HL-60 (cell line): Measurements from ENCODE around the gene CDK5RAP1.

ENCODE experiments used
- DNase-seq, 2 experiments: peaks; one replicate each; pipeline ENCODE4 v3.0.0-alpha.2; 2010 to 2020; ENCODE audit warnings: low read depth in 1 of 2, low spot score in 1 of 2
- H3K27ac ChIP-seq: fragments of 250-450 bp; sonication (Bioruptor Pico); replicated peaks from 2 replicates; pipeline ENCODE4 v1.5.1; 2020; ENCODE audit warnings: mild to moderate bottlenecking, moderate library complexity
- H3K27me3 ChIP-seq: fragments of 250-450 bp; sonication (Bioruptor Pico); 2 replicates; pipeline ENCODE4 v1.5.1; 2021; ENCODE audit warnings: mild to moderate bottlenecking, moderate library complexity; ENCODE audit not compliant: insufficient read depth, poor library complexity, severe bottlenecking
- H3K4me3 ChIP-seq: replicated peaks from 2 replicates; pipeline ENCODE4 v1.5.1; 2011; ENCODE audit warnings: mild to moderate bottlenecking, control low read depth, low read length; ENCODE audit not compliant: insufficient read depth
- GABPA ChIP-seq: IDR thresholded peaks from 2 replicates; pipeline ENCODE4 v1.6.1; 2012; ENCODE audit warnings: low read depth
- POLR2AphosphoS5 ChIP-seq: IDR thresholded peaks from 2 replicates; pipeline ENCODE4 v1.6.1; 2012; ENCODE audit warnings: low read depth
- SPI1 ChIP-seq: IDR thresholded peaks from 2 replicates; pipeline ENCODE4 v1.6.1; 2012; ENCODE audit warnings: low read depth, mild to moderate bottlenecking, borderline replicate concordance
- TF ChIP-seq, protein P1 (sequence below): IDR thresholded peaks from 2 replicates; pipeline ENCODE4 v1.6.1; 2012; ENCODE audit warnings: low read depth; ENCODE audit not compliant: insufficient replicate concordance
- TF ChIP-seq, protein P2 (sequence below): IDR thresholded peaks from one replicate; pipeline ENCODE4 v1.5.1; 2011; ENCODE audit warnings: low read length, control low read depth, inconsistent platforms; ENCODE audit not compliant: insufficient read depth

The CDK5RAP1 gene

DNA sequence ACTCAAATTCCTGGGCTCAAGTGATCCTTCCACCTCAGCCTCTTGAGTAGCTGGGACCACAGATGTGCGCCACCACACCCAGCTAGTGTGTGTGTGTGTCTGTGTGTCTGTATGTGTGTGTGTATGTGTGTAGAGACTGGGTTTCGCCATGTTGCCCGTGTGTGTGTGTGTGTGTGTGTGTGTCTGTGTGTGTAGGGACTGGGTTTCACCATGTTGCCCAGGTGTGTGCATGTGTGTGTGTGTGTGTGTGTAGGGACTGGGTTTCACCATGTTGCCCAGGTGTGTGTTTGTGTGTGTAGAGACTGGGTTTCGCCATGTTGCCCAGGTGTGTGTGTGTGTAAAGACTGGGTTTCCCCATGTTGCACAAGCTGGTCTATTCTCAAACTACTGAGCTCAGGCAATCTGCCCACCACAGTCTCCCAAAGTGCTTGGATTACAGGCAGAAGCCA is 28.3 kb downstream of the CDK5RAP1 start:
- no peak overlapping the region for H3K4me3 ChIP-seq
- H3K27ac ChIP-seq: no peak overlapping the region
- no peaks in the 10 kb centered on the region for H3K27me3 ChIP-seq
- TF ChIP-seq, protein P1, sequence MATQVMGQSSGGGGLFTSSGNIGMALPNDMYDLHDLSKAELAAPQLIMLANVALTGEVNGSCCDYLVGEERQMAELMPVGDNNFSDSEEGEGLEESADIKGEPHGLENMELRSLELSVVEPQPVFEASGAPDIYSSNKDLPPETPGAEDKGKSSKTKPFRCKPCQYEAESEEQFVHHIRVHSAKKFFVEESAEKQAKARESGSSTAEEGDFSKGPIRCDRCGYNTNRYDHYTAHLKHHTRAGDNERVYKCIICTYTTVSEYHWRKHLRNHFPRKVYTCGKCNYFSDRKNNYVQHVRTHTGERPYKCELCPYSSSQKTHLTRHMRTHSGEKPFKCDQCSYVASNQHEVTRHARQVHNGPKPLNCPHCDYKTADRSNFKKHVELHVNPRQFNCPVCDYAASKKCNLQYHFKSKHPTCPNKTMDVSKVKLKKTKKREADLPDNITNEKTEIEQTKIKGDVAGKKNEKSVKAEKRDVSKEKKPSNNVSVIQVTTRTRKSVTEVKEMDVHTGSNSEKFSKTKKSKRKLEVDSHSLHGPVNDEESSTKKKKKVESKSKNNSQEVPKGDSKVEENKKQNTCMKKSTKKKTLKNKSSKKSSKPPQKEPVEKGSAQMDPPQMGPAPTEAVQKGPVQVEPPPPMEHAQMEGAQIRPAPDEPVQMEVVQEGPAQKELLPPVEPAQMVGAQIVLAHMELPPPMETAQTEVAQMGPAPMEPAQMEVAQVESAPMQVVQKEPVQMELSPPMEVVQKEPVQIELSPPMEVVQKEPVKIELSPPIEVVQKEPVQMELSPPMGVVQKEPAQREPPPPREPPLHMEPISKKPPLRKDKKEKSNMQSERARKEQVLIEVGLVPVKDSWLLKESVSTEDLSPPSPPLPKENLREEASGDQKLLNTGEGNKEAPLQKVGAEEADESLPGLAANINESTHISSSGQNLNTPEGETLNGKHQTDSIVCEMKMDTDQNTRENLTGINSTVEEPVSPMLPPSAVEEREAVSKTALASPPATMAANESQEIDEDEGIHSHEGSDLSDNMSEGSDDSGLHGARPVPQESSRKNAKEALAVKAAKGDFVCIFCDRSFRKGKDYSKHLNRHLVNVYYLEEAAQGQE: no peak
- TF ChIP-seq, protein P2, sequence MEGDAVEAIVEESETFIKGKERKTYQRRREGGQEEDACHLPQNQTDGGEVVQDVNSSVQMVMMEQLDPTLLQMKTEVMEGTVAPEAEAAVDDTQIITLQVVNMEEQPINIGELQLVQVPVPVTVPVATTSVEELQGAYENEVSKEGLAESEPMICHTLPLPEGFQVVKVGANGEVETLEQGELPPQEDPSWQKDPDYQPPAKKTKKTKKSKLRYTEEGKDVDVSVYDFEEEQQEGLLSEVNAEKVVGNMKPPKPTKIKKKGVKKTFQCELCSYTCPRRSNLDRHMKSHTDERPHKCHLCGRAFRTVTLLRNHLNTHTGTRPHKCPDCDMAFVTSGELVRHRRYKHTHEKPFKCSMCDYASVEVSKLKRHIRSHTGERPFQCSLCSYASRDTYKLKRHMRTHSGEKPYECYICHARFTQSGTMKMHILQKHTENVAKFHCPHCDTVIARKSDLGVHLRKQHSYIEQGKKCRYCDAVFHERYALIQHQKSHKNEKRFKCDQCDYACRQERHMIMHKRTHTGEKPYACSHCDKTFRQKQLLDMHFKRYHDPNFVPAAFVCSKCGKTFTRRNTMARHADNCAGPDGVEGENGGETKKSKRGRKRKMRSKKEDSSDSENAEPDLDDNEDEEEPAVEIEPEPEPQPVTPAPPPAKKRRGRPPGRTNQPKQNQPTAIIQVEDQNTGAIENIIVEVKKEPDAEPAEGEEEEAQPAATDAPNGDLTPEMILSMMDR: no peak
- no peak for TF ChIP-seq SPI1
- TF ChIP-seq POLR2AphosphoS5: no peak
- no peak for TF ChIP-seq GABPA
- no peak for DNase-seq

DNA sequence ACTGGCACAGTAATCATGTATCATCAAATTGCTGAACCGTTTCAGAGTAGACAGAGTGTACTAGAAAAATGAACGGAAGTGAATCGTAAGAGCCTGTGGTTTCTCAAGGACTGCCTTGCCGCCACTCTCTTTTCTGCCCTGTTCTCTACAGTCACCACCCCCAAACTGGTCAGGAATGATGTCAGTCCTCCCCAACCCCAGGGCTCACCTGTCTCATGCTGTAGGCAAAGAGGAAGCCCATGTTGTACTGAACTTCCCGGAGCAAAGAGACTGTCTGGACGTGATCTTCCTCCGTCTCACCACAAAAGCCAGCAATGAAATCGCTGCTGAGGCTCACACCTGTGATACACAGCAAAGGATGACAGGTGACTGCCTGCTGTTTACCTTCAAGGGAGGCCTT is 31.0 kb downstream of the CDK5RAP1 start:
- no peak overlapping the region for H3K27ac ChIP-seq
- no peak for DNase-seq
- H3K27me3 ChIP-seq: no peaks in the 10 kb centered on the region
- H3K4me3 ChIP-seq: no peak overlapping the region
- TF ChIP-seq SPI1: no peak
- TF ChIP-seq, protein P1: no peak
- no peak for TF ChIP-seq POLR2AphosphoS5
- TF ChIP-seq, protein P2: no peak
- no peak for TF ChIP-seq GABPA

DNA sequence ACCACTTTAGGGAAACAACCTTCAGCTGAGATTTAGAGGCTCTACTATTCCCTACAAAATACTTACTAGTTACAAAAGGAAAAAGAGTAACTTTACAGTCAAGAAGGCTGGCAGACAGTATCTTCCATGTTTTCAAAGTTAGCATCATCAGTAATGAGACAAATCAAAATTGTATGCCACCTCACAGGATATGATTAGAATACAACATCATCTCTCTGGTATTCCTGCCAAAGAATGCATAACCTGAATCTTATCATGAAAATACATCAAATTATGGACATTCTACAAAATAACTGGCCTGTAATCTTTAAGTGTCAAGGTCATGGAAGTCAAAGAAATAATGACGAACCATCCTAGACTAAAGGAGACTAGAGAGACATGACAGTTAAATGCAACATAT is 38.4 kb downstream of the CDK5RAP1 start:
- DNase-seq: no peak
- TF ChIP-seq, protein P2: no peak
- TF ChIP-seq POLR2AphosphoS5: no peak
- TF ChIP-seq, protein P1: no peak
- TF ChIP-seq GABPA: no peak
- no peak for TF ChIP-seq SPI1

More for the DNA sequence above, 38.4 kb downstream of the CDK5RAP1 start:
- Histone ChIP-seq H3K27ac (no peak overlapping the region), H3K27me3 (no peaks in the 10 kb centered on the region), H3K4me3 (no peak overlapping the region)
